Subcutaneous adipose tissue (tissue), 4 donors: Measurements from ENCODE around the gene G0S2. TPM values are rescaled to one million over a fixed set of nuclear protein-coding genes. Genes with fewer than 3 reads are reported as not detected.

Experiments used
- total RNA-seq, 4 donors: library from RNA; depleted of rRNA; stranded (reverse); fragments of >200 nt; gene quantifications; one replicate each; pipeline ENCODE4 v1.1.0, GENCODE V29; 2016
- TF ChIP-seq, protein P1 (sequence below): fragments of 450-650 bp; IDR thresholded peaks from one replicate; pipeline ENCODE4 v1.5.1; 2016; ENCODE audit warnings: low read depth, mild to moderate bottlenecking, control low read depth, antibody characterized with exemption, moderate library complexity

The G0S2 gene
- total RNA-seq, 4 donors from 2014 or later: 926 to 3,115 (median 1,789) TPM

DNA sequence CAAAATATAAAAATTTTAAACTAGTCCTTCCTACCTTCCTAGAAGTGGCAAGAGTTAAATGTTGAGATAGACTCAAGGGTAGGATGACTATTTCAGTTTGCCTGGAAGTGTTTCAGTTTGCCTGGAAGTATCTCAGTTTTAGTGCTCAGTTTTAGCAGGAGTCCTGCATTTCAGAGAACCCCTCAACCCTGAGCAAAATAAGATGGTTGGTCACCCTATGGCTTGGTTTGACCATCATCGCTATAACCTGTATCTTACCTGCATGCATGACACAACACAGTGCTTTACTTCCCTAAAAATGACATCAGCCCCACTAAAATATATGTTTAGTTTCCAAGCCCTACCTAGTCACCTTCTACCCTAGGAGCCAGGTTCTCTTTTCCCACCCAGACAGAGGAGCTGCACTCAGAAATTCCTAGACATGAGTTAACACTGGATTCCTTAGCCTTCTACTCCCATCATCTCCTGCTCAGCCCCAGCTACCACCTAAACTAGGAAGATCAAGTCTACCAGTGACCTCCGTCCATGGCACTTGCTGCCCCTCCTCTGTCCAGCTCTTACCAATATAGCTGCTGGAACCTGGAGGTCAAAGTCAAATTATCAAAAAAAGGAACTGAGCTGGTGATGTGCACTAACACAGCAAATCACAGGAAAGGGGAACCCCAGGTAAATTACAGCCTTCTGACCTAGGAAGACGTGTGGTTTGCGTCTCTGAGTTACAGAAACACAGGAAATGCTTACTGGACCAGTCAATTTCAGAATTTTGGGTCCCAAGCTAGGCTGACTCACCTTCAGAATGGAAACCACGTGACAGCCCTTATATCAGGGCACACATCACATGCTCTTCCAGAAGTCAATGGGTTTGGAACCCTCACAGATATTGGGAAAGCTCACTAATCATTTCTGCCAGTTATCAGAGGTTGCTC lies 2.2 kb upstream of the G0S2 start:
- TF ChIP-seq, protein P1, sequence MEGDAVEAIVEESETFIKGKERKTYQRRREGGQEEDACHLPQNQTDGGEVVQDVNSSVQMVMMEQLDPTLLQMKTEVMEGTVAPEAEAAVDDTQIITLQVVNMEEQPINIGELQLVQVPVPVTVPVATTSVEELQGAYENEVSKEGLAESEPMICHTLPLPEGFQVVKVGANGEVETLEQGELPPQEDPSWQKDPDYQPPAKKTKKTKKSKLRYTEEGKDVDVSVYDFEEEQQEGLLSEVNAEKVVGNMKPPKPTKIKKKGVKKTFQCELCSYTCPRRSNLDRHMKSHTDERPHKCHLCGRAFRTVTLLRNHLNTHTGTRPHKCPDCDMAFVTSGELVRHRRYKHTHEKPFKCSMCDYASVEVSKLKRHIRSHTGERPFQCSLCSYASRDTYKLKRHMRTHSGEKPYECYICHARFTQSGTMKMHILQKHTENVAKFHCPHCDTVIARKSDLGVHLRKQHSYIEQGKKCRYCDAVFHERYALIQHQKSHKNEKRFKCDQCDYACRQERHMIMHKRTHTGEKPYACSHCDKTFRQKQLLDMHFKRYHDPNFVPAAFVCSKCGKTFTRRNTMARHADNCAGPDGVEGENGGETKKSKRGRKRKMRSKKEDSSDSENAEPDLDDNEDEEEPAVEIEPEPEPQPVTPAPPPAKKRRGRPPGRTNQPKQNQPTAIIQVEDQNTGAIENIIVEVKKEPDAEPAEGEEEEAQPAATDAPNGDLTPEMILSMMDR: no peak

- TF ChIP-seq, protein P1: no peak
These were observed 1.4 kb upstream of the G0S2 start for GRCh38 chr1:209673631-209674417.

- TF ChIP-seq, protein P1: no peak
These were observed 448 bp downstream of the G0S2 start for GRCh38 chr1:209675565-209676154.

- TF ChIP-seq, protein P1: no peak
These were observed 3.8 kb downstream of the G0S2 start for GRCh38 chr1:209678981-209679539.

GRCh38 chr1:209685821-209686220 lies 10.6 kb downstream of the G0S2 start:
- TF ChIP-seq, protein P1: no peak

GRCh38 chr1:209686322-209686721 lies 11.1 kb downstream of the G0S2 start:
- TF ChIP-seq, protein P1: no peak
